Endothelial cell of umbilical vein (primary cell): Measurements from ENCODE around the gene TNS2. TPM values are rescaled to one million over a fixed set of nuclear protein-coding genes. Genes with fewer than 3 reads are reported as not detected.

Experiments
- BruUV-seq: library from RNA; stranded (reverse); fragments of 400-500 nt; replicated peaks from 2 replicates; lab custom pipeline; 2021; lab: Mats Ljungman, UMichigan
- CTCF ChIA-PET: fragments of 300-600, 350-600 bp; sonication (Branson Sonifier 250); formaldehyde crosslinking; loops from one replicate; lab custom pipeline; 2021; ENCODE audit warnings: antibody characterized with exemption, inconsistent platforms; lab: Charles Lee
- POLR2A ChIA-PET: fragments of 300-600, 350-600 bp; sonication (Branson Sonifier 250); formaldehyde crosslinking; loops from one replicate; lab custom pipeline; 2021; ENCODE audit warnings: antibody characterized with exemption, inconsistent platforms; lab: Charles Lee
- DNase-seq: peaks from one replicate; pipeline ENCODE4 v3.0.0-alpha.2; 2011; ENCODE audit warnings: low read depth, low spot score
- FAIRE-seq: peaks from 2 replicates; lab custom pipeline; 2011; peaks lifted over from hg19 to GRCh38; lab: Jason Lieb, UNC
- H2AFZ ChIP-seq: 2 replicates; pipeline ENCODE4 v1.6.0; 2012; ENCODE audit warnings: low read depth, low read length, control low read depth, inconsistent platforms
- H3K27ac ChIP-seq: 2 replicates; pipeline ENCODE4 v1.5.1; 2011; ENCODE audit warnings: low read depth, mild to moderate bottlenecking, control low read depth, low read length, moderate library complexity; ENCODE audit not compliant: insufficient read depth
- H3K27me3 ChIP-seq, 2 experiments: 2 replicates each; pipeline versions ENCODE4 v1.6.0 to v1.6.1; 2011; ENCODE audit warnings: low read length in 2 of 2, mixed read lengths in 1 of 2; ENCODE audit not compliant: control insufficient read depth in 2 of 2, insufficient read depth in 2 of 2
- H3K36me3 ChIP-seq, 2 experiments: 2 replicates in 1 of 2; 3 replicates in 1 of 2; pipeline ENCODE4 v1.5.1; 2011; ENCODE audit warnings: low read length in 2 of 2, mild to moderate bottlenecking in 1 of 2, moderate library complexity in 1 of 2; ENCODE audit not compliant: control insufficient read depth in 2 of 2, insufficient read depth in 2 of 2; ENCODE audit errors: extremely low read depth in 1 of 2
- H3K4me1 ChIP-seq: 3 replicates; pipeline ENCODE4 v1.5.1; 2011; ENCODE audit warnings: mild to moderate bottlenecking, low read length; ENCODE audit not compliant: control insufficient read depth, insufficient read depth; ENCODE audit errors: extremely low read depth
- H3K4me2 ChIP-seq: 2 replicates; pipeline ENCODE4 v1.6.1; 2011; ENCODE audit warnings: low read length, control low read depth, mixed read lengths; ENCODE audit not compliant: insufficient read depth
- H3K4me3 ChIP-seq, 3 experiments: fragments of 200-600 bp in 1 of 3; sonication (generic), shearing (Covaris generic) in 1 of 3; replicated peaks in 1 of 3; 2 replicates each; pipeline ENCODE4 v1.5.1; 2011 to 2016; ENCODE audit warnings: control low read depth in 3 of 3, low read length in 3 of 3, mild to moderate bottlenecking in 2 of 3, inconsistent platforms in 1 of 3, low read depth in 1 of 3, moderate library complexity in 1 of 3; ENCODE audit not compliant: insufficient read depth in 1 of 3
- H3K79me2 ChIP-seq: 2 replicates; pipeline ENCODE4 v1.6.0; 2012; ENCODE audit warnings: low read length, inconsistent platforms; ENCODE audit not compliant: control insufficient read depth, insufficient read depth
- H3K9ac ChIP-seq: replicated peaks from 2 replicates; pipeline ENCODE3; 2011; ENCODE audit warnings: low read length, control low read depth; ENCODE audit not compliant: insufficient read depth; ENCODE audit errors: extremely low read depth
- H3K9me1 ChIP-seq: replicated peaks from 3 replicates; pipeline ENCODE4 v1.6.0; 2011; ENCODE audit warnings: mild to moderate bottlenecking, low read length; ENCODE audit not compliant: control insufficient read depth, insufficient read depth; ENCODE audit errors: extremely low read depth
- H3K9me3 ChIP-seq: replicated peaks from 2 replicates; pipeline ENCODE4 v1.5.1; 2012; ENCODE audit warnings: low read length, inconsistent platforms; ENCODE audit not compliant: control insufficient read depth, insufficient read depth
- H4K20me1 ChIP-seq: replicated peaks from 2 replicates; pipeline ENCODE3; 2011; ENCODE audit warnings: mild to moderate bottlenecking, low read length; ENCODE audit not compliant: control insufficient read depth, insufficient read depth; ENCODE audit errors: extremely low read depth
- EZH2 ChIP-seq: IDR thresholded peaks from 2 replicates; pipeline ENCODE4 v1.6.1; 2012; ENCODE audit warnings: borderline replicate concordance, low read depth, mild to moderate bottlenecking, moderate library complexity, low read length, inconsistent platforms; ENCODE audit not compliant: severe bottlenecking
- FOS ChIP-seq: IDR thresholded peaks from 2 replicates; pipeline ENCODE4 v1.6.1; 2011; ENCODE audit warnings: mild to moderate bottlenecking, low read length, moderate library complexity, borderline replicate concordance; ENCODE audit not compliant: insufficient read depth
- GATA2 ChIP-seq: IDR thresholded peaks from 2 replicates; pipeline ENCODE4 v1.7.0; 2011; ENCODE audit warnings: low read depth, mild to moderate bottlenecking, moderate library complexity, mixed read lengths, low read length; ENCODE audit not compliant: insufficient read length, insufficient read depth
- JUN ChIP-seq: IDR thresholded peaks from 2 replicates; pipeline ENCODE4 v1.6.1; 2011; ENCODE audit warnings: borderline replicate concordance, low read depth; ENCODE audit not compliant: insufficient read length, insufficient read depth
- MYC ChIP-seq: IDR thresholded peaks from one replicate; pipeline ENCODE4 v1.6.1; 2011; ENCODE audit warnings: mild to moderate bottlenecking, low read depth, low read length
- POLR2A ChIP-seq: IDR thresholded peaks from 2 replicates; pipeline ENCODE4 v1.6.1; 2012; ENCODE audit warnings: low read depth, mild to moderate bottlenecking, control low read depth, low read length
- POLR2AphosphoS5 ChIP-seq: IDR thresholded peaks from 2 replicates; pipeline ENCODE4 v1.6.1; 2012; ENCODE audit warnings: low read depth, mild to moderate bottlenecking, control low read depth, low read length, moderate library complexity; ENCODE audit not compliant: insufficient read depth
- dilution Hi-C: fragments of 300-500 bp; cut with MboI; formaldehyde crosslinking; loops from one replicate; pipeline ENCODE4 v1.15.0; 2019; ENCODE audit warnings: low sequenced_read_pairs; ENCODE audit not compliant: extremely low pct_ligation_motif_present
- intact Hi-C: fragments of 100-400 bp; cut with micrococcal nuclease; formaldehyde crosslinking; loops from one replicate; pipeline ENCODE4 v1.10.0; 2022
- polyA plus RNA-seq, 4 experiments: library from polyadenylated mRNA; depleted of rRNA in 3 of 4; stranded (reverse) in 3 of 4; unstranded in 1 of 4; fragments of >200 nt; gene quantifications; 2 replicates each; pipeline versions ENCODE4 v1.2.1 to v1.2.3, GENCODE V29; 2011 to 2012; ENCODE audit warnings: missing spikeins in 1 of 4
- total RNA-seq: library from RNA; stranded (reverse); gene quantifications from 2 replicates; pipeline ENCODE4 v1.2.3, GENCODE V29; 2021
- TF ChIP-seq, protein P1 (sequence below), 2 donors: IDR thresholded peaks; 1 replicate in 1 of 2; 2 replicates in 1 of 2; pipeline ENCODE4 v1.5.1; 2011; ENCODE audit warnings: low read length in 2 of 2, mild to moderate bottlenecking in 2 of 2, moderate library complexity in 2 of 2, control low read depth in 1 of 2, inconsistent platforms in 1 of 2, low read depth in 1 of 2; ENCODE audit not compliant: insufficient read depth in 1 of 2; ENCODE audit errors: extremely low read depth in 1 of 2
- TF ChIP-seq, protein P2 (sequence below): IDR thresholded peaks from 2 replicates; pipeline ENCODE4 v1.6.1; 2011; ENCODE audit not compliant: insufficient read depth, insufficient read length

Gene TNS2
- total and polyA plus RNA-seq, 2 donors (not counting 3 experiments of a cell fraction or from before 2014, with no cell fraction given) = 84.5 to 106 TPM

DNA sequence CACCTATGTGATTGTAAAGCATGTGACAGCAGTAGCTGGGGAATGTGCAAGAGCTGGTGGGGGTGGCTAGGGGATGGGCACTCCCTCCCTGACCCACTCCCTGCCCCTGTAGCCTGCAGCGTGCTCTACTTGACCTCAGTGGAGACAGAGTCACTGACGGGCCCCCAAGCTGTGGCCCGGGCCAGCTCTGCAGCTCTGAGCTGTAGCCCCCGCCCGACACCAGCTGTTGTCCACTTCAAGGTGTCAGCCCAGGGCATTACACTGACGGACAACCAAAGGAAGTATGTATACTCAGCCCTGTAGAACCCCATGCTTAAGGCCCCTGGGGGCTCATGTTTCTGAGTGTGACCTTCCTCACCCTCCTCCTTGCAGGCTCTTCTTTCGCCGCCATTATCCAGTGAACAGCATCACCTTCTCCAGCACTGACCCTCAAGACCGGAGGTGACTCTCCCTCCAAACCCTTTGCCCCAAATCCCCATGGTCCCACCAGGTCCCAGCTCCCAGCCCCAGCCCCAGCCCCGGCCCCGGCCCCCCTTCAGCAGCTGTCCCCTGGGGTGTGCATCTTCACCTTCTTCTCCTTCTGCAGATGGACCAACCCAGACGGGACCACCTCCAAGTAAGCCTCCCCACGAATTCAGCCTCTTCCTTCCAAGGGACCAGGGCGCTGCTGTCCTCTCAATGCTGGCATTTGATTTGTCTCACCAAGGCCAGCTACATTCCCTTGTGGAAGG, 13.3 kb downstream of the TNS2 start:
- Histone ChIP-seq H4K20me1 (no peaks in the 10 kb centered on the region), H3K79me2 (no peaks in the 10 kb centered on the region), H2AFZ (no peak overlapping the region), H3K27me3 (no peaks in the 10 kb centered on the region), H3K9me3 (no peaks in the 10 kb centered on the region), H3K4me1 (peaks cover 32% of the 10 kb centered on the region), H3K9me1 (no peaks in the 10 kb centered on the region), H3K4me3 (no peak overlapping the region), H3K4me2 (no peak overlapping the region), H3K27ac (no peak overlapping the region), H3K9ac (no peak overlapping the region), H3K36me3 (peaks cover 5 to 38% of the 10 kb centered on the region in 2 experiments)
- ChIA-PET POLR2A (no interaction called here), CTCF (interaction anchor here (0.5 to 14.2 kb wide), 5 partner anchors 9 to 160 kb away, joined by 3 to 463 read pairs (median 45); partner anchors contain the start of genes IGFBP6, SOAT2 and TNS2)
- dilution Hi-C loops (no loop called here), intact Hi-C loops (no loop called here)
- FAIRE-seq (no peak), DNase-seq (no peak)
- no TSS peak for BruUV-seq
- peak; percentile 64 for TF ChIP-seq POLR2A
- TF ChIP-seq GATA2 = no peak

DNA sequence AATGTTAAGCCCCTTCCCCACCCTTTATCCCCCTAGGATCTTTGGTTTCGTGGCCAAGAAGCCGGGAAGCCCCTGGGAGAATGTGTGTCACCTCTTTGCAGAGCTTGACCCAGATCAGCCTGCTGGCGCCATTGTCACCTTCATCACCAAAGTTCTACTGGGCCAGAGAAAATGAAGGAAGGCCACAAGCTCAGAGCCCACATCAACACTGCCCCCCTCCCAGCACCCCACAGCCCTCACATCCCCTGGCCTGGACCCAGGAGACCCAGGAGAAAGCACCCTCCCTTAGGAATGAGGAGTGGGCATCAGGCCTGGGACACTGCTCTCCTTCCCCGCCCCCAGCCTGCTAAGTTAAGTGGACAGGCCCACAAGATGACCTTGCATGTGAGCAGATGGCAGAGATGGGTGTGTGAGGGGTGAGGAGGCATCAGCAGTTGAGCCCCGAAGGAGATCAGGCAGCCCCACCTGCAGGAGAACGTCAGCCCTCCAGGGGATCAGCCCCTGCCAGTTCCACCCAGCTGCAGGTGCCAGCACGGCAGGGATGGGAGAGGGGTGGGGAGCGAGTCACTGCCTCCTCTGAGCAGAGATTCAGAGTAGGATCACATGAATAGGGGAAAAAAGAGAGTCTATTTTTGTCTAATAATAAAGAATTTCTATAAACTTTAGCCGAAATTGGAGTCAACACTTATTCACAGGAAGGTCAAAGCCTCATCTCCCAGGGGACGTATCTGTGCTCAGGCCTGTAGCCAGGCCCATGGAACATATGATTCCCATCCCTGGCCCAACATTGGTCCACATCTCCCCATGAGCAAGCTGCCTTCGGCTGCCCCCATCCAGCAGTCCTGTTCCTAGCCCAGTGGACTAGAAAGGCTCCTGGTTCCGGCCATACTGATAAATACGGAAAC, 14.1 kb downstream of the TNS2 start:
- ChIA-PET POLR2A (no interaction called here), CTCF (interaction anchor here (0.9 to 14.2 kb wide), 7 partner anchors 10 to 135 kb away, joined by 3 to 463 read pairs (median 79); partner anchors contain the start of genes IGFBP6, SOAT2, SPRYD3 and TNS2)

More for the DNA sequence above, 14.1 kb downstream of the TNS2 start:
- Histone ChIP-seq H3K9me1 (no peaks in the 10 kb centered on the region), H3K9me3 (no peaks in the 10 kb centered on the region), H3K79me2 (no peaks in the 10 kb centered on the region), H4K20me1 (no peaks in the 10 kb centered on the region), H3K36me3 (peaks cover 5 to 31% of the 10 kb centered on the region in 2 experiments), H2AFZ (no peak overlapping the region), H3K4me2 (no peak overlapping the region), H3K9ac (no peak overlapping the region), H3K4me3 (no peak overlapping the region), H3K27ac (no peak overlapping the region), H3K4me1 (peaks cover 32% of the 10 kb centered on the region), H3K27me3 (no peaks in the 10 kb centered on the region)
- no peak for DNase-seq
- no peak for FAIRE-seq
- TF ChIP-seq MYC (no peak), JUN (no peak), POLR2AphosphoS5 (no peak), EZH2 (no peak), GATA2 (no peak), FOS (no peak), POLR2A (no peak)
- TF ChIP-seq, protein P1, sequence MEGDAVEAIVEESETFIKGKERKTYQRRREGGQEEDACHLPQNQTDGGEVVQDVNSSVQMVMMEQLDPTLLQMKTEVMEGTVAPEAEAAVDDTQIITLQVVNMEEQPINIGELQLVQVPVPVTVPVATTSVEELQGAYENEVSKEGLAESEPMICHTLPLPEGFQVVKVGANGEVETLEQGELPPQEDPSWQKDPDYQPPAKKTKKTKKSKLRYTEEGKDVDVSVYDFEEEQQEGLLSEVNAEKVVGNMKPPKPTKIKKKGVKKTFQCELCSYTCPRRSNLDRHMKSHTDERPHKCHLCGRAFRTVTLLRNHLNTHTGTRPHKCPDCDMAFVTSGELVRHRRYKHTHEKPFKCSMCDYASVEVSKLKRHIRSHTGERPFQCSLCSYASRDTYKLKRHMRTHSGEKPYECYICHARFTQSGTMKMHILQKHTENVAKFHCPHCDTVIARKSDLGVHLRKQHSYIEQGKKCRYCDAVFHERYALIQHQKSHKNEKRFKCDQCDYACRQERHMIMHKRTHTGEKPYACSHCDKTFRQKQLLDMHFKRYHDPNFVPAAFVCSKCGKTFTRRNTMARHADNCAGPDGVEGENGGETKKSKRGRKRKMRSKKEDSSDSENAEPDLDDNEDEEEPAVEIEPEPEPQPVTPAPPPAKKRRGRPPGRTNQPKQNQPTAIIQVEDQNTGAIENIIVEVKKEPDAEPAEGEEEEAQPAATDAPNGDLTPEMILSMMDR (IDR thresholded peaks at IDR 0.05; ENCODE audit: extremely low read depth in 1 of 2, insufficient read depth in 1 of 2, low read depth in 1 of 2, low read length in 2 of 2) = no peak
- TF ChIP-seq, protein P2, sequence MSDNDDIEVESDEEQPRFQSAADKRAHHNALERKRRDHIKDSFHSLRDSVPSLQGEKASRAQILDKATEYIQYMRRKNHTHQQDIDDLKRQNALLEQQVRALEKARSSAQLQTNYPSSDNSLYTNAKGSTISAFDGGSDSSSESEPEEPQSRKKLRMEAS = no peak
- TSS peak; percentile 55 for BruUV-seq
- dilution Hi-C loops (no loop called here), intact Hi-C loops (no loop called here)
